HEK293 (cell line): ENCODE data around the gene C11orf21.

Source experiments
- TF ChIP-seq, protein P1 (sequence below): fragments of 450-650 bp; formaldehyde crosslinking; IDR thresholded peaks from 2 replicates; pipeline ENCODE4 v1.5.1; 2016; ENCODE audit warnings: missing biosample characterization, missing genetic modification characterization
- TF ChIP-seq, protein P2 (sequence below): fragments of 450-650 bp; formaldehyde crosslinking; IDR thresholded peaks from 2 replicates; pipeline ENCODE4 v1.5.1; 2016; ENCODE audit warnings: missing biosample characterization, missing genetic modification characterization

GRCh38 chr11:2297623-2298030, 4.1 kb downstream of the C11orf21 start:
- TF ChIP-seq, protein P1, sequence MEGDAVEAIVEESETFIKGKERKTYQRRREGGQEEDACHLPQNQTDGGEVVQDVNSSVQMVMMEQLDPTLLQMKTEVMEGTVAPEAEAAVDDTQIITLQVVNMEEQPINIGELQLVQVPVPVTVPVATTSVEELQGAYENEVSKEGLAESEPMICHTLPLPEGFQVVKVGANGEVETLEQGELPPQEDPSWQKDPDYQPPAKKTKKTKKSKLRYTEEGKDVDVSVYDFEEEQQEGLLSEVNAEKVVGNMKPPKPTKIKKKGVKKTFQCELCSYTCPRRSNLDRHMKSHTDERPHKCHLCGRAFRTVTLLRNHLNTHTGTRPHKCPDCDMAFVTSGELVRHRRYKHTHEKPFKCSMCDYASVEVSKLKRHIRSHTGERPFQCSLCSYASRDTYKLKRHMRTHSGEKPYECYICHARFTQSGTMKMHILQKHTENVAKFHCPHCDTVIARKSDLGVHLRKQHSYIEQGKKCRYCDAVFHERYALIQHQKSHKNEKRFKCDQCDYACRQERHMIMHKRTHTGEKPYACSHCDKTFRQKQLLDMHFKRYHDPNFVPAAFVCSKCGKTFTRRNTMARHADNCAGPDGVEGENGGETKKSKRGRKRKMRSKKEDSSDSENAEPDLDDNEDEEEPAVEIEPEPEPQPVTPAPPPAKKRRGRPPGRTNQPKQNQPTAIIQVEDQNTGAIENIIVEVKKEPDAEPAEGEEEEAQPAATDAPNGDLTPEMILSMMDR (tag by site-specific recombination), result no peak
- TF ChIP-seq, protein P2, sequence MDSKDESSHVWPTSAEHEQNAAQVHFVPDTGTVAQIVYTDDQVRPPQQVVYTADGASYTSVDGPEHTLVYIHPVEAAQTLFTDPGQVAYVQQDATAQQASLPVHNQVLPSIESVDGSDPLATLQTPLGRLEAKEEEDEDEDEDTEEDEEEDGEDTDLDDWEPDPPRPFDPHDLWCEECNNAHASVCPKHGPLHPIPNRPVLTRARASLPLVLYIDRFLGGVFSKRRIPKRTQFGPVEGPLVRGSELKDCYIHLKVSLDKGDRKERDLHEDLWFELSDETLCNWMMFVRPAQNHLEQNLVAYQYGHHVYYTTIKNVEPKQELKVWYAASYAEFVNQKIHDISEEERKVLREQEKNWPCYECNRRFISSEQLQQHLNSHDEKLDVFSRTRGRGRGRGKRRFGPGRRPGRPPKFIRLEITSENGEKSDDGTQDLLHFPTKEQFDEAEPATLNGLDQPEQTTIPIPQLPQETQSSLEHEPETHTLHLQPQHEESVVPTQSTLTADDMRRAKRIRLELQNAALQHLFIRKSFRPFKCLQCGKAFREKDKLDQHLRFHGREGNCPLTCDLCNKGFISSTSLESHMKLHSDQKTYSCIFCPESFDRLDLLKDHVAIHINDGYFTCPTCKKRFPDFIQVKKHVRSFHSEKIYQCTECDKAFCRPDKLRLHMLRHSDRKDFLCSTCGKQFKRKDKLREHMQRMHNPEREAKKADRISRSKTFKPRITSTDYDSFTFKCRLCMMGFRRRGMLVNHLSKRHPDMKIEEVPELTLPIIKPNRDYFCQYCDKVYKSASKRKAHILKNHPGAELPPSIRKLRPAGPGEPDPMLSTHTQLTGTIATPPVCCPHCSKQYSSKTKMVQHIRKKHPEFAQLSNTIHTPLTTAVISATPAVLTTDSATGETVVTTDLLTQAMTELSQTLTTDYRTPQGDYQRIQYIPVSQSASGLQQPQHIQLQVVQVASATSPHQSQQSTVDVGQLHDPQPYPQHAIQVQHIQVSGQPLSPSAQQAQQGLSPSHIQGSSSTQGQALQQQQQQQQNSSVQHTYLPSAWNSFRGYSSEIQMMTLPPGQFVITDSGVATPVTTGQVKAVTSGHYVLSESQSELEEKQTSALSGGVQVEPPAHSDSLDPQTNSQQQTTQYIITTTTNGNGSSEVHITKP (tag by site-specific recombination), result no peak
